Tibial nerve (tissue), 4 donors: Measurements from ENCODE around the gene SFXN5. TPM values are rescaled to one million over a fixed set of nuclear protein-coding genes. Genes with fewer than 3 reads are reported as not detected.

Experiments used
- DNase-seq, 2 donors: peaks; one replicate each; pipeline ENCODE4 v3.0.0-alpha.2; 2019; ENCODE audit warnings: low spot score in 2 of 2
- H3K27ac ChIP-seq, 4 donors: fragments of 200-600 bp; sonication (generic) in 3 of 4; one replicate each; pipeline ENCODE4 v1.5.1; 2017 to 2019; ENCODE audit warnings: mild to moderate bottlenecking in 1 of 4
- H3K27me3 ChIP-seq, 2 donors: fragments of 200-600 bp; sonication (generic) in 1 of 2; one replicate each; pipeline versions ENCODE4 v1.5.1 to v1.6.0; 2017 to 2019
- H3K36me3 ChIP-seq, 3 donors: fragments of 200-600 bp; sonication (generic); one replicate each; pipeline ENCODE4 v1.5.1; 2018 to 2019
- H3K4me1 ChIP-seq, 4 donors: fragments of 200-600 bp; sonication (generic) in 3 of 4; one replicate each; pipeline ENCODE4 v1.5.1; 2017 to 2019
- H3K4me3 ChIP-seq, 4 donors: fragments of 200-600 bp; sonication (generic) in 3 of 4; one replicate each; pipeline ENCODE4 v1.5.1; 2017 to 2019; ENCODE audit warnings: mild to moderate bottlenecking in 1 of 4, moderate library complexity in 1 of 4
- H3K9me3 ChIP-seq, 4 donors: fragments of 200-600 bp; sonication (generic) in 3 of 4; one replicate each; pipeline ENCODE4 v1.5.1; 2017 to 2019
- EP300 ChIP-seq, 2 donors: sonication (generic); formaldehyde crosslinking; IDR thresholded peaks; one replicate each; pipeline ENCODE4 v1.6.1; 2017; ENCODE audit warnings: antibody characterized with exemption in 2 of 2, mild to moderate bottlenecking in 1 of 2
- POLR2A ChIP-seq, 2 donors: fragments of 450-650 bp; IDR thresholded peaks; one replicate each; pipeline ENCODE4 v1.6.1; 2017; ENCODE audit warnings: antibody characterized with exemption in 2 of 2, mild to moderate bottlenecking in 2 of 2, moderate library complexity in 2 of 2
- WGBS, 2 donors: methylation state at CpG; one replicate each; pipeline ENCODE4 v1.1.5; 2018; 5-methylcytosine and 5-hydroxymethylcytosine counted together
- total RNA-seq, 4 donors: library from RNA; depleted of rRNA; stranded (reverse); fragments of >200 nt; gene quantifications; one replicate each; pipeline ENCODE4 v1.1.0, GENCODE V29; 2016
- TF ChIP-seq, protein P1 (sequence below), 5 experiments: fragments of 200-600 bp in 3 of 5; fragments of 450-650 bp in 2 of 5; sonication (generic) in 3 of 5; IDR thresholded peaks; one replicate each; pipeline ENCODE4 v1.5.1; 2016 to 2019; ENCODE audit warnings: antibody characterized with exemption in 5 of 5, mild to moderate bottlenecking in 3 of 5, moderate library complexity in 2 of 5

The SFXN5 gene
- total RNA-seq, 4 donors from 2014 or later, result 13.8 to 58.1 (median 21.7) TPM

- WGBS, 2 donors, result 82 to 94% methylated on average over 12 to 14 of the region's 14 CpGs
- Histone ChIP-seq H3K27me3 (peaks cover 0 to 39% of the 10 kb centered on the region in 2 donors), H3K36me3 (no peaks in the 10 kb centered on the region), H3K4me1 (no peaks in the 10 kb centered on the region), H3K27ac (no peak overlapping the region), H3K9me3 (no peaks in the 10 kb centered on the region), H3K4me3 (no peak overlapping the region)
- TF ChIP-seq, protein P1, sequence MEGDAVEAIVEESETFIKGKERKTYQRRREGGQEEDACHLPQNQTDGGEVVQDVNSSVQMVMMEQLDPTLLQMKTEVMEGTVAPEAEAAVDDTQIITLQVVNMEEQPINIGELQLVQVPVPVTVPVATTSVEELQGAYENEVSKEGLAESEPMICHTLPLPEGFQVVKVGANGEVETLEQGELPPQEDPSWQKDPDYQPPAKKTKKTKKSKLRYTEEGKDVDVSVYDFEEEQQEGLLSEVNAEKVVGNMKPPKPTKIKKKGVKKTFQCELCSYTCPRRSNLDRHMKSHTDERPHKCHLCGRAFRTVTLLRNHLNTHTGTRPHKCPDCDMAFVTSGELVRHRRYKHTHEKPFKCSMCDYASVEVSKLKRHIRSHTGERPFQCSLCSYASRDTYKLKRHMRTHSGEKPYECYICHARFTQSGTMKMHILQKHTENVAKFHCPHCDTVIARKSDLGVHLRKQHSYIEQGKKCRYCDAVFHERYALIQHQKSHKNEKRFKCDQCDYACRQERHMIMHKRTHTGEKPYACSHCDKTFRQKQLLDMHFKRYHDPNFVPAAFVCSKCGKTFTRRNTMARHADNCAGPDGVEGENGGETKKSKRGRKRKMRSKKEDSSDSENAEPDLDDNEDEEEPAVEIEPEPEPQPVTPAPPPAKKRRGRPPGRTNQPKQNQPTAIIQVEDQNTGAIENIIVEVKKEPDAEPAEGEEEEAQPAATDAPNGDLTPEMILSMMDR (IDR thresholded peaks at IDR 0.05), result no peak
- TF ChIP-seq POLR2A (IDR thresholded peaks at IDR 0.05) (no peak), EP300 (IDR thresholded peaks at IDR 0.05) (no peak)
- DNase-seq, result no peak
Measured at GRCh38 chr2:72931280-72931910, 140.1 kb downstream of the SFXN5 start.

GRCh38 chr2:72929010-72929409 lies 142.5 kb downstream of the SFXN5 start:
- H3K9me3 ChIP-seq, result no peaks in the 10 kb centered on the region
- no peak overlapping the region for H3K4me3 ChIP-seq
- TF ChIP-seq POLR2A (IDR thresholded peaks at IDR 0.05), result no peak
- TF ChIP-seq, protein P1 (IDR thresholded peaks at IDR 0.05), result no peak
- no peak for TF ChIP-seq EP300 (IDR thresholded peaks at IDR 0.05)
- peaks cover 0 to 17% (median 3%) of the 10 kb centered on the region in 4 donors for H3K4me1 ChIP-seq
- no peaks in the 10 kb centered on the region for H3K36me3 ChIP-seq
- peaks cover 0 to 63% of the 10 kb centered on the region in 2 donors for H3K27me3 ChIP-seq
- H3K27ac ChIP-seq, result no peak overlapping the region
- WGBS, 2 donors, result 87 to 96% methylated on average over 1 of the region's 1 CpG
- DNase-seq, result no peak

DNA sequence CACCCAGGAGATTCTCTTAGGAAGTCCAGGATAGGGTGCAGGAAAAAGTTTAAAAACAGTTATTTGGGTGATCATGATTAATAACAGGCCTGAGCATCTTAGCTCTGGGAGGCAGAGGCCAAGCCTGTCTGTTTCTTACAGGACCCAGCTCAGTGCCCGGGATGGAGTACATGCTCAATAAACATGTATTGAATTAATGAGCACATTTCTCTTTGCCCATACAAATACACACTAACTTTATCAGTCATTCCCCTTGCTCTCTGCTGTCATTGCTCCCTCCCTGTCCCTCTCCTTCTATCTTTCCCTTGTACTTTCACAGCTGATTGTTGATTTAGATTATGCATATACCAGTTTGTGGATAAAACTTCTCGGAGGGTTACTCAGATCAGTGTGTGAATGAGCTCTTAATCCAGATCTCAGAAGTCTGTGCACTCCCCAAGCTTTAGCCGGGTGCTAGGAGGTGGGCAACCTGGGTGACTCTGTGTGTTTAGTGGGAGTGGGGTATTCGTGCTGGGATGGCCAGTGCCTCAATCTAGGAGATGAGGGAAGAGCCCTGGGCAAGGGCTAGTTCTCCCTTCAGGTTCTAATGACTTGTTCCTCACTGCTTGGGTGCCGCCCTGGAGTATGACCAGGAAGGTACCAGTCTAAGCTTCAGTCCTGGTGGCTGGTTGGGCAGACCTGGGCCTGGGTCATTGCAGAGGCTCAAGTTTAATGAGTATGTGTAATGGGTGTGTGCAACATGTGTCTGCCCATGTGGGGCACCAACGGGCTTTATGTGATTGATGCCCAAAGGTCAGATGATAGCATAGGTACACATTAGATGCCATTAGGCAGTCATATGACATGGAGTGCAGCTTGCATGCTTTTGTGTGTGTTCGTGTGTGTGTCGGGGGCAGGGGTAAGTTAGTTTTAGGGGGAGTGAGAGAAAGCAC lies 143.6 kb downstream of the SFXN5 start:
- H3K27me3 ChIP-seq, result peaks cover 0 to 74% of the 10 kb centered on the region in 2 donors
- 80 to 81% methylated on average over 7 to 8 of the region's 8 CpGs for WGBS, 2 donors
- H3K27ac ChIP-seq, result no peak overlapping the region
- H3K4me3 ChIP-seq, result no peak overlapping the region
- H3K9me3 ChIP-seq, result no peaks in the 10 kb centered on the region
- no peaks in the 10 kb centered on the region for H3K36me3 ChIP-seq
- peaks cover 0 to 21% (median 3%) of the 10 kb centered on the region in 4 donors for H3K4me1 ChIP-seq
- TF ChIP-seq, protein P1 (IDR thresholded peaks at IDR 0.05), result no peak
- TF ChIP-seq EP300 (IDR thresholded peaks at IDR 0.05) (no peak), POLR2A (IDR thresholded peaks at IDR 0.05) (no peak)
- DNase-seq, result no peak

- TF ChIP-seq, protein P1 (IDR thresholded peaks at IDR 0.05), result no peak
- TF ChIP-seq EP300 (IDR thresholded peaks at IDR 0.05) (no peak), POLR2A (IDR thresholded peaks at IDR 0.05) (no peak)
- Histone ChIP-seq H3K4me3 (no peak overlapping the region), H3K27me3 (peaks cover 0 to 83% of the 10 kb centered on the region in 2 donors), H3K27ac (no peak overlapping the region), H3K4me1 (peaks cover 0 to 21% (median 3%) of the 10 kb centered on the region in 4 donors), H3K36me3 (no peaks in the 10 kb centered on the region), H3K9me3 (no peaks in the 10 kb centered on the region)
- DNase-seq, result no peak
- 64 to 69% methylated on average over 6 of the region's 6 CpGs for WGBS, 2 donors
Measured at GRCh38 chr2:72926811-72927465, 144.6 kb downstream of the SFXN5 start.
